ENCODE data around the gene SV2C.

DNA sequence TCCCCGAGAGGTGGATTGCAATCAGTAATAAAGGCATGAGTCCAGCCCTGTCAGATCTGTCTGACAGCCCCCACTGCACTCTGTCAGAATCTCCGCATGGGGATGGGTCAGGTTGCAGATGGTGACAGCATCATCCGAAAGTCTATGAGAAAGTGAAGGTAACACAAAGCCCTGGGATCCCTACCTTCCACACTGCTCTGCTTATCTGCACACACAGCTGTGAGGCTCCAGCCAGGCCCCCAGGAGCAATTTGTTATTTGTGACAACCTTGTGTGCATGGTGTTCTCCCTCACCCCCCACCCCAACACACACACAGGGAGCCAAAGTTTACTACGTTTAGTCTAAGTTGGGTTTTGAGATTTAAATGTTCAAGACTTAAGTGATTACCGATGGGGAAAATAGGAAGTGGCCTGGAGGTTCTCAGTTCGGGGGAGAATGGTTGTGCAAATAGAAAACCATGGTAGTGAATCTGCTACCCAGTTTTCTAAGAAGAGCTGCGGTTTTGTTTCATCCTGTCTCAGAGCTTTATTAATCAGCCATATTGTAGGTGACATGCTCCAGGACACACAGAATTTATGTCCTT, 92.7 kb downstream of the SV2C start:
- TF ChIP-seq, protein P1, sequence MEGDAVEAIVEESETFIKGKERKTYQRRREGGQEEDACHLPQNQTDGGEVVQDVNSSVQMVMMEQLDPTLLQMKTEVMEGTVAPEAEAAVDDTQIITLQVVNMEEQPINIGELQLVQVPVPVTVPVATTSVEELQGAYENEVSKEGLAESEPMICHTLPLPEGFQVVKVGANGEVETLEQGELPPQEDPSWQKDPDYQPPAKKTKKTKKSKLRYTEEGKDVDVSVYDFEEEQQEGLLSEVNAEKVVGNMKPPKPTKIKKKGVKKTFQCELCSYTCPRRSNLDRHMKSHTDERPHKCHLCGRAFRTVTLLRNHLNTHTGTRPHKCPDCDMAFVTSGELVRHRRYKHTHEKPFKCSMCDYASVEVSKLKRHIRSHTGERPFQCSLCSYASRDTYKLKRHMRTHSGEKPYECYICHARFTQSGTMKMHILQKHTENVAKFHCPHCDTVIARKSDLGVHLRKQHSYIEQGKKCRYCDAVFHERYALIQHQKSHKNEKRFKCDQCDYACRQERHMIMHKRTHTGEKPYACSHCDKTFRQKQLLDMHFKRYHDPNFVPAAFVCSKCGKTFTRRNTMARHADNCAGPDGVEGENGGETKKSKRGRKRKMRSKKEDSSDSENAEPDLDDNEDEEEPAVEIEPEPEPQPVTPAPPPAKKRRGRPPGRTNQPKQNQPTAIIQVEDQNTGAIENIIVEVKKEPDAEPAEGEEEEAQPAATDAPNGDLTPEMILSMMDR (IDR thresholded peaks at IDR 0.05): no peak
- TF ChIP-seq, protein P2, sequence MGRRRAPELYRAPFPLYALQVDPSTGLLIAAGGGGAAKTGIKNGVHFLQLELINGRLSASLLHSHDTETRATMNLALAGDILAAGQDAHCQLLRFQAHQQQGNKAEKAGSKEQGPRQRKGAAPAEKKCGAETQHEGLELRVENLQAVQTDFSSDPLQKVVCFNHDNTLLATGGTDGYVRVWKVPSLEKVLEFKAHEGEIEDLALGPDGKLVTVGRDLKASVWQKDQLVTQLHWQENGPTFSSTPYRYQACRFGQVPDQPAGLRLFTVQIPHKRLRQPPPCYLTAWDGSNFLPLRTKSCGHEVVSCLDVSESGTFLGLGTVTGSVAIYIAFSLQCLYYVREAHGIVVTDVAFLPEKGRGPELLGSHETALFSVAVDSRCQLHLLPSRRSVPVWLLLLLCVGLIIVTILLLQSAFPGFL (CRISPR knock-in tag; IDR thresholded peaks at IDR 0.05; ENCODE audit: borderline replicate concordance): no peak
- TF ChIP-seq IRF2 (CRISPR knock-in tag; IDR thresholded peaks at IDR 0.05; ENCODE audit: borderline replicate concordance, low read depth): no peak
- no peak for TF ChIP-seq NR1H2 (CRISPR knock-in tag; IDR thresholded peaks at IDR 0.05)
